Measurements from ENCODE around the gene ARHGEF4.

The ARHGEF4 gene

GRCh38 chr2:130851624-130852382 is 15.1 kb downstream of the ARHGEF4 start:
- no peak for DNase-seq

- DNase-seq = no peak
Measured at GRCh38 chr2:130852521-130853115, 15.9 kb downstream of the ARHGEF4 start.

- no peak for DNase-seq
Measured at GRCh38 chr2:130853391-130853790, 16.7 kb downstream of the ARHGEF4 start.

- no peak for DNase-seq
Measured at GRCh38 chr2:130854301-130854700, 17.6 kb downstream of the ARHGEF4 start.

GRCh38 chr2:130864830-130865800 is 28.4 kb downstream of the ARHGEF4 start:
- DNase-seq = no peak

- DNase-seq = no peak
Measured at GRCh38 chr2:130869441-130870160, 32.9 kb downstream of the ARHGEF4 start.

GRCh38 chr2:130870161-130870485 is 33.4 kb downstream of the ARHGEF4 start:
- no peak for DNase-seq

- DNase-seq = no peak
Measured at GRCh38 chr2:130870779-130871178, 34.1 kb downstream of the ARHGEF4 start.

GRCh38 chr2:130871843-130872740 is 35.4 kb downstream of the ARHGEF4 start:
- no peak for DNase-seq

- DNase-seq = no peak
Measured at GRCh38 chr2:130872741-130873125, 36.0 kb downstream of the ARHGEF4 start.

GRCh38 chr2:130873700-130874346 is 37.1 kb downstream of the ARHGEF4 start:
- peak; percentile 65 to 70 for DNase-seq

GRCh38 chr2:130874512-130874911 is 37.8 kb downstream of the ARHGEF4 start:
- DNase-seq = no peak

GRCh38 chr2:130875935-130876334 is 39.2 kb downstream of the ARHGEF4 start:
- DNase-seq = no peak

GRCh38 chr2:130877258-130877657 is 40.5 kb downstream of the ARHGEF4 start:
- no peak for DNase-seq

GRCh38 chr2:130878316-130878715 is 41.6 kb downstream of the ARHGEF4 start:
- no peak for DNase-seq

GRCh38 chr2:130878933-130879332 is 42.2 kb downstream of the ARHGEF4 start:
- no peak for DNase-seq

GRCh38 chr2:130882111-130882690 is 45.5 kb downstream of the ARHGEF4 start:
- DNase-seq = no peak

- DNase-seq = no peak
Measured at GRCh38 chr2:130882991-130883390, 46.3 kb downstream of the ARHGEF4 start.

- DNase-seq = no peak
Measured at GRCh38 chr2:130883496-130883895, 46.8 kb downstream of the ARHGEF4 start.

GRCh38 chr2:130884013-130884412 is 47.3 kb downstream of the ARHGEF4 start:
- no peak for DNase-seq

- DNase-seq = no peak
Measured at GRCh38 chr2:130884503-130884902, 47.8 kb downstream of the ARHGEF4 start.
